ENCODE data around the gene RNU7-1. TPM values are rescaled to one million over a fixed set of nuclear protein-coding genes. Genes with fewer than 3 reads are reported as not detected.

Gene RNU7-1
- total and polyA plus RNA-seq, 2 donors = not detected

DNA sequence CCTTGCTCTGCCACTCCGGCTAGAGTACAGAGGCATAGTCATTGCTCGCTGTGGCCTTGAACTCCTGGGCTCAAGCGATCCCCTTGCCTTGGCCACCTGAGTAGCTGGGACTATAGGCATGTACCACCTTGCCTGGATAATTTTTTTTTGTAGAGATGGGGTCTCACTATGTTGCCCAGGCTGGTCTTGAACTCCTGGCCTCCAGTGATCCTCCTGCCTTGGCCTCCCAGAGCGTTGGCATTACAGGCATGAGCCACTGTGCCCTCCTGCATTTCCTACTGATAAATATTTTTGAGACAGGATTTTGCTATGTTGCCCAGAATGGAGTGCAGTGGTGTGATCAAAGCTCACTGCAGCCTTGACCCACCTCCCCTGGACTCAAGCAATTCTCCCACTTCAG, 36.5 kb downstream of the RNU7-1 start:
- 95% methylated on average over 4 of the region's 4 CpGs for WGBS
- peaks cover 5% of the 10 kb centered on the region for H3K36me3 ChIP-seq (ENCODE audit: insufficient read depth)
- H3K4me1 ChIP-seq (ENCODE audit: insufficient read depth) = no peaks in the 10 kb centered on the region
- DNase-seq (ENCODE audit: extremely low spot score) = no peak
- H3K27ac ChIP-seq (ENCODE audit: low read depth) = no peak overlapping the region
- H3K4me3 ChIP-seq (ENCODE audit: low read depth, low read length) = no peak overlapping the region

DNA sequence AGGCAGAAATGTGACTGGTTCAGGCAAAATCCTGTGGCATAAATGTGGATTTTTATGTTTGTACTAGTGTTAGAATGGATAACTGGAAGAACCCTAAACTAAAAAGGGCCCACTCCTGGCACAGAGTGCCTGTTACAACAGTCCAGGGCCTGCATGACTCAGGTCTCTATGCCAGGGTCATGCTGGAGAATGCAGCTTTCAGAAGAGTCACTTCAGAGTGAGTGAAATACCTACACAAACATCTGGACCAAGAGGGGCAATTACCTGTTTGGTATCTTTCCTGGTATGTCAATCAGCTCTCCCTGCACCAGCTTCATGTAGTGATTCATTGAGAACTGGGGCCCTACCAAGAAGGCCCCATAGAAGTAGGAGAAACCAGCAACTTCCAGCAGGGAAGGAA, 37.1 kb downstream of the RNU7-1 start:
- Histone ChIP-seq H3K4me3 (ENCODE audit: low read depth, low read length) (no peak overlapping the region), H3K36me3 (ENCODE audit: insufficient read depth) (peaks cover 5% of the 10 kb centered on the region), H3K4me1 (ENCODE audit: insufficient read depth) (no peaks in the 10 kb centered on the region), H3K27ac (ENCODE audit: low read depth) (no peak overlapping the region)
- no peak for DNase-seq (ENCODE audit: extremely low spot score)

DNA sequence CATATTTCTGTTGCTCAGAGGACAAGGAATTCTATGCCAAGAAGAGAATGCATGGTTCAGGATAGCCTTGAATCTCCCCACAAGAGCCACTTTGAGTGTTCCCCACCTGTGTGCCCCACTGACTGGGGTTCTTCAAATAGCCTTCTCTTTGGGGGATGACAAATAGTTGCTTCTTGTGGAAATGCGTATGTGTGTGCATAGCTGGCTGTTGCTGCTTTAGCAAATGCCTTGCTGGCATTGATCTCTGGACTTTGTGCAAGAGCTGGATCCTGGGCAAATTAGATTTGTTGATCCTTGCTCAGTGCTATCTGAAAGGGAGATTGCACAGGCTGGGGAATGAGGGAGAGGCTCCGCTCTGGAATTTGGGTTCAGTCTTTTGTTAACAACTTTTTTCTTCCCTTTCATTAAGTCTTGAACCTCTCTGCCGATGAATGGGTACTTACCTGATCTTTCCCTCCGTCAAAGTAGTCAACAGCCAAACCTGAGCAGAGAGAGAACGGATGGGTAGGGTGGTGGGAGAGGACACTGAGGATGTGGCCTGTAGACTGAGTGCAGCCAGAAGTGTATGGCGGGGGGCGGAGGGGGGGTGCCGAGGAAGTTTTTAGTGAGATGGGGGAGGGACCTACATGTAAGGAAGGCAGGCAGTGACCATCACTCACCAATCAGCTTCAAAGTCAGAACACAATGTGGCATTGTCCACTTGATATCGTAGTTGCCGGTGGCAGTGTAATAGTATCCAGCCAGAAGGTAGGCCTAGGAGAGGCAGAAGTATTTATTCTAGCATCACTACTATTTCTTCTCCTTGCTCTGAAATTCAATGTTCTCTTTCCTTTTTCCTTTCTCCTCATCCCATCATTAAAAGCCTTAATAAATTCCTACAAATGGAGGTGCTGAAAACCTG, 37.8 kb downstream of the RNU7-1 start:
- no peaks in the 10 kb centered on the region for H3K4me1 ChIP-seq (ENCODE audit: insufficient read depth)
- H3K27ac ChIP-seq (ENCODE audit: low read depth) = no peak overlapping the region
- DNase-seq (ENCODE audit: extremely low spot score) = no peak
- peaks cover 5% of the 10 kb centered on the region for H3K36me3 ChIP-seq (ENCODE audit: insufficient read depth)
- WGBS = 89% methylated on average over 10 of the region's 10 CpGs
- H3K4me3 ChIP-seq (ENCODE audit: low read depth, low read length) = no peak overlapping the region

DNA sequence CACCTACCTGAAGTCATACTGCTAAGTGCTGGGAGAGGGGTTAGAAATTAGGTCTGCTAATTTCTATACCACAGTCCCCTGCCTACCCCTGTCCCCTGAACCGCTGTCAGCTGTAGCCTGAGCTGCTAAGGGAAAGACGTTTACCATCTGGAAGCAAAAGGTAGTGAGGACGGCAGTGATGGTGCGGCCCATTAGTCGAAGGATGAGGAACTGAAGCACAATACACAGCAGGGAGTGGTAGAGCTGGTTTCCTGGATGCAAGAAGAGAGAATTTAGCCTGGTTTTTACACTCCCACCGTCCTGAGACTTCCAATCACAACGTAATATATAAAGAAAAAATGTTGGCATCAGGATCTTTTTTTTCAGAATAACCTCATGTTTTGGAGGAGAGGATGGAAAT, 38.9 kb downstream of the RNU7-1 start:
- H3K27ac ChIP-seq (ENCODE audit: low read depth) = no peak overlapping the region
- 84% methylated on average over 7 of the region's 7 CpGs for WGBS
- H3K36me3 ChIP-seq (ENCODE audit: insufficient read depth) = peaks cover 5% of the 10 kb centered on the region
- DNase-seq (ENCODE audit: extremely low spot score) = no peak
- no peak overlapping the region for H3K4me3 ChIP-seq (ENCODE audit: low read depth, low read length)
- H3K4me1 ChIP-seq (ENCODE audit: insufficient read depth) = no peaks in the 10 kb centered on the region

DNA sequence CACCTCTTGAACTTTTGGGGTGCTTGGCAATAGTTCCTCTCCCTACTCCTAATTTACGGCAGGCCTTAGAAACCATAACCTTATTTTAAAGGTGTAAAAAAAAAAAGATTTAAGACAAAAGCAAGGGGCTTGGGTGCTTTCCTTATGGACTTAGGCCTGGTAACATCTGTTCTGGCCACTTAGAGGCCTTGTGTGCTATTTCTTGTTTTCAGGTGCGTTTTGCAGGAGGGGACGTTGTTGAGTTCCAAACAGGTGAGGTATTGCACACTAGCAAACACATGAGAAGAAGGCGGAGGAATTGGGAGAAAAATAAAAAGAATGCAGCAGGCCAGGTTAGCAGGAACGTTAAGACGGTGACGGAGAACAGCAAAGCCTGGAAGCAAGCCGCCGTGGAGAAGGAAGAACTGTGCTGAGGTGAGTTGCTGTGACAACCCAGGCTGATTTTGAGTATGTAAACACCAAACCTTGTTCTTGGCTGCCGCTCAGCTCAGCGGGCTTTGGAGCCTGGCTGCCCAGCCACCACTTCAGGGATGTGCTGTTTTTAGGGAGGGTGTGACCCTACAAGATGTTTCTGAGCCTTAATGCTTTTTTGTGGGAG, 44.4 kb downstream of the RNU7-1 start:
- Histone ChIP-seq H3K4me3 (ENCODE audit: low read depth, low read length) (no peak overlapping the region), H3K4me1 (ENCODE audit: insufficient read depth) (no peaks in the 10 kb centered on the region), H3K36me3 (ENCODE audit: insufficient read depth) (no peaks in the 10 kb centered on the region), H3K27ac (ENCODE audit: low read depth) (peak overlapping the region; percentile 67)
- WGBS = 65% methylated on average over 11 of the region's 11 CpGs
- peak; percentile 64 for DNase-seq (ENCODE audit: extremely low spot score)

Small RNAs within 50 kb of the gene (small RNA-seq; reads per million reads assigned to genes)
- gene MIR141 (124 reads per million, percentile 97 among the genes with 10 or more reads in this experiment), gene MIR200C (53.1 reads per million, percentile 96 among the genes with 10 or more reads in this experiment), gene RNU7-1 (not detected), gene SCARNA12 (0.62 reads per million, percentile 57 among the genes with 10 or more reads in this experiment)

Other genes starting within 250 kb of the RNU7-1 start
- 1.1 TPM for gene PIANP, start 243.0 kb upstream of the RNU7-1 start, total RNA-seq
- 11.4 TPM for gene PIANP, start 243.0 kb upstream of the RNU7-1 start, polyA plus RNA-seq
- 35.6 TPM for gene COPS7A, start 219.8 kb upstream of the RNU7-1 start, total RNA-seq
- 88.2 TPM for gene COPS7A, start 219.8 kb upstream of the RNU7-1 start, polyA plus RNA-seq
- 51.0 TPM for gene MLF2, start 190.7 kb upstream of the RNU7-1 start, total RNA-seq
- gene MLF2, start 190.7 kb upstream of the RNU7-1 start, polyA plus RNA-seq = 240 TPM
- 62.4 TPM for gene PTMS, start 177.5 kb upstream of the RNU7-1 start, total RNA-seq
- 619 TPM for gene PTMS, start 177.5 kb upstream of the RNU7-1 start, polyA plus RNA-seq
- 0.21 TPM for gene LAG3, start 171.3 kb upstream of the RNU7-1 start, total RNA-seq
- gene LAG3, start 171.3 kb upstream of the RNU7-1 start, polyA plus RNA-seq = 1.6 TPM
- 11.5 TPM for gene CD4, start 154.3 kb upstream of the RNU7-1 start, total RNA-seq
- gene CD4, start 154.3 kb upstream of the RNU7-1 start, polyA plus RNA-seq = 21.5 TPM
- gene GPR162, start 122.0 kb upstream of the RNU7-1 start, total RNA-seq = 6.4 TPM
- gene GPR162, start 122.0 kb upstream of the RNU7-1 start, polyA plus RNA-seq = 18.4 TPM
- gene P3H3, start 115.4 kb upstream of the RNU7-1 start, total RNA-seq = 40.1 TPM
- gene P3H3, start 115.4 kb upstream of the RNU7-1 start, polyA plus RNA-seq = 46.3 TPM
- 2.5 TPM for gene GNB3, start 102.9 kb upstream of the RNU7-1 start, total RNA-seq
- 4.6 TPM for gene GNB3, start 102.9 kb upstream of the RNU7-1 start, polyA plus RNA-seq
- 12.3 TPM for gene CDCA3, start 92.5 kb upstream of the RNU7-1 start, total RNA-seq
- 1.0 TPM for gene CDCA3, start 92.5 kb upstream of the RNU7-1 start, polyA plus RNA-seq
- 29.0 TPM for gene USP5, start 91.7 kb upstream of the RNU7-1 start, total RNA-seq
- gene USP5, start 91.7 kb upstream of the RNU7-1 start, polyA plus RNA-seq = 60.1 TPM
- 331 TPM for gene TPI1, start 76.3 kb upstream of the RNU7-1 start, total RNA-seq
- 708 TPM for gene TPI1, start 76.3 kb upstream of the RNU7-1 start, polyA plus RNA-seq
- 3.2 TPM for gene SPSB2, start 70.5 kb upstream of the RNU7-1 start, total RNA-seq
- 12.3 TPM for gene SPSB2, start 70.5 kb upstream of the RNU7-1 start, polyA plus RNA-seq
- 9.2 TPM for gene LRRC23, start 39.0 kb upstream of the RNU7-1 start, total RNA-seq
- gene LRRC23, start 39.0 kb upstream of the RNU7-1 start, polyA plus RNA-seq = 9.4 TPM
- 9.7 TPM for gene ENO2, start 29.2 kb upstream of the RNU7-1 start, total RNA-seq
- 68.4 TPM for gene ENO2, start 29.2 kb upstream of the RNU7-1 start, polyA plus RNA-seq
- 18.2 TPM for gene ATN1, start 15.9 kb upstream of the RNU7-1 start, total RNA-seq
- 151 TPM for gene ATN1, start 15.9 kb upstream of the RNU7-1 start, polyA plus RNA-seq
- 182 TPM for gene C12orf57, start 206 bp downstream of the RNU7-1 start, total RNA-seq
- 566 TPM for gene C12orf57, start 206 bp downstream of the RNU7-1 start, polyA plus RNA-seq
- 6.1 TPM for gene PTPN6, start 7.5 kb downstream of the RNU7-1 start, total RNA-seq
- gene PTPN6, start 7.5 kb downstream of the RNU7-1 start, polyA plus RNA-seq = 17.2 TPM
- gene PHB2, start 26.8 kb downstream of the RNU7-1 start, total RNA-seq = 94.9 TPM
- gene PHB2, start 26.8 kb downstream of the RNU7-1 start, polyA plus RNA-seq = 192 TPM
- 25.4 TPM for gene EMG1, start 27.1 kb downstream of the RNU7-1 start, total RNA-seq
- gene EMG1, start 27.1 kb downstream of the RNU7-1 start, polyA plus RNA-seq = 25.9 TPM
- gene LPCAT3, start 74.7 kb downstream of the RNU7-1 start, total RNA-seq = 20.7 TPM
- gene LPCAT3, start 74.7 kb downstream of the RNU7-1 start, polyA plus RNA-seq = 48.1 TPM
- gene C1S, start 116.9 kb downstream of the RNU7-1 start, total RNA-seq = 196 TPM
- gene C1S, start 116.9 kb downstream of the RNU7-1 start, polyA plus RNA-seq = 918 TPM
- gene C1R, start 148.6 kb downstream of the RNU7-1 start, total RNA-seq = 174 TPM
- 1,192 TPM for gene C1R, start 148.6 kb downstream of the RNU7-1 start, polyA plus RNA-seq
- gene C1RL, start 165.4 kb downstream of the RNU7-1 start, total RNA-seq = 20.6 TPM
- 92.2 TPM for gene C1RL, start 165.4 kb downstream of the RNU7-1 start, polyA plus RNA-seq
- 2.6 TPM for gene RBP5, start 185.1 kb downstream of the RNU7-1 start, total RNA-seq
- 5.9 TPM for gene RBP5, start 185.1 kb downstream of the RNU7-1 start, polyA plus RNA-seq
- gene CLSTN3, start 186.6 kb downstream of the RNU7-1 start, total RNA-seq = 16.7 TPM
- 20.9 TPM for gene CLSTN3, start 186.6 kb downstream of the RNU7-1 start, polyA plus RNA-seq
- gene PEX5, start 245.9 kb downstream of the RNU7-1 start, total RNA-seq = 27.7 TPM
- gene PEX5, start 245.9 kb downstream of the RNU7-1 start, polyA plus RNA-seq = 42.1 TPM

All from urinary bladder (tissue), 4 donors.